Thyroid gland (tissue), 4 donors: ENCODE measurements around the gene TACR1. TPM values are rescaled to one million over a fixed set of nuclear protein-coding genes. Genes with fewer than 3 reads are reported as not detected.

ENCODE experiments used
- DNase-seq, 2 donors: peaks; one replicate each; pipeline ENCODE4 v3.0.0-alpha.2; 2019
- H3K27ac ChIP-seq, 3 donors: fragments of 200-600 bp; sonication (generic); 1 replicate in 2 of 3; 2 replicates in 1 of 3; pipeline ENCODE4 v1.5.1; 2016 to 2019; ENCODE audit warnings: mild to moderate bottlenecking in 1 of 3, moderate library complexity in 1 of 3
- H3K27me3 ChIP-seq: fragments of 200-600 bp; sonication (generic); one replicate; pipeline ENCODE4 v1.5.1; 2019
- H3K36me3 ChIP-seq, 2 donors: fragments of 200-600 bp; sonication (generic); one replicate each; pipeline ENCODE4 v1.5.1; 2016 to 2019
- H3K4me1 ChIP-seq, 2 donors: fragments of 200-600 bp; sonication (generic); one replicate each; pipeline ENCODE4 v1.5.1; 2017 to 2019
- H3K4me3 ChIP-seq, 3 donors: fragments of 200-600 bp; sonication (generic); replicated peaks in 1 of 3; 1 replicate in 2 of 3; 2 replicates in 1 of 3; pipeline ENCODE4 v1.5.1; 2016; ENCODE audit warnings: mild to moderate bottlenecking in 1 of 3
- H3K9me3 ChIP-seq: fragments of 200-600 bp; sonication (generic); one replicate; pipeline ENCODE4 v1.5.1; 2017
- CTCF ChIP-seq, 6 experiments: fragments of 200-600 bp in 3 of 6; fragments of 450-650 bp in 3 of 6; sonication (generic) in 3 of 6; IDR thresholded peaks; one replicate each; pipeline ENCODE4 v1.5.1; 2016 to 2019; ENCODE audit warnings: antibody characterized with exemption in 6 of 6, mild to moderate bottlenecking in 2 of 6, inconsistent platforms in 1 of 6, moderate library complexity in 1 of 6
- POLR2A ChIP-seq, 2 donors: fragments of 450-650 bp; IDR thresholded peaks; one replicate each; pipeline ENCODE4 v1.6.1; 2017; ENCODE audit warnings: antibody characterized with exemption in 2 of 2, mild to moderate bottlenecking in 2 of 2, moderate library complexity in 1 of 2
- WGBS, 2 donors: methylation state at CpG; one replicate each; pipeline ENCODE4 v1.1.5; 2017; 5-methylcytosine and 5-hydroxymethylcytosine counted together
- intact Hi-C: fragments of 100-400 bp; cut with DNase I; formaldehyde crosslinking; loops from one replicate; pipeline ENCODE4 v1.15.1; 2023
- total RNA-seq, 4 donors: library from RNA; depleted of rRNA; stranded (reverse); fragments of >200 nt; gene quantifications; one replicate each; pipeline ENCODE4 v1.2.3, GENCODE V29; 2016

The TACR1 gene
- total RNA-seq, 4 donors from 2014 or later: 0.24 to 2.7 (median 0.63) TPM

GRCh38 chr2:75007061-75007460, 192.3 kb downstream of the TACR1 start:
- 97 to 98% methylated on average over 4 of the region's 4 CpGs for WGBS, 2 donors
- TF ChIP-seq POLR2A (IDR thresholded peaks at IDR 0.05): no peak
- TF ChIP-seq CTCF (IDR thresholded peaks at IDR 0.05): no peak

GRCh38 chr2:75006041-75006440, 193.3 kb downstream of the TACR1 start:
- Histone ChIP-seq H3K27ac (no peak overlapping the region), H3K4me3 (no peak overlapping the region), H3K36me3 (no peaks in the 10 kb centered on the region), H3K4me1 (no peaks in the 10 kb centered on the region), H3K27me3 (no peaks in the 10 kb centered on the region), H3K9me3 (no peaks in the 10 kb centered on the region)
- DNase-seq: no peak
- intact Hi-C loops: no loop called here
- TF ChIP-seq POLR2A (IDR thresholded peaks at IDR 0.05) (no peak), CTCF (IDR thresholded peaks at IDR 0.05) (no peak)

More at GRCh38 chr2:75007061-75007460, 192.3 kb downstream of the TACR1 start:
- no peaks in the 10 kb centered on the region for H3K4me1 ChIP-seq
- H3K27ac ChIP-seq: no peak overlapping the region
- DNase-seq: no peak
- H3K9me3 ChIP-seq: no peaks in the 10 kb centered on the region
- H3K4me3 ChIP-seq: no peak overlapping the region
- H3K27me3 ChIP-seq: no peaks in the 10 kb centered on the region
- intact Hi-C loops: no loop called here
- H3K36me3 ChIP-seq: no peaks in the 10 kb centered on the region

- H3K9me3 ChIP-seq: no peaks in the 10 kb centered on the region
- intact Hi-C loops: no loop called here
- no peaks in the 10 kb centered on the region for H3K4me1 ChIP-seq
- H3K27me3 ChIP-seq: no peaks in the 10 kb centered on the region
- no peak for DNase-seq
- no peaks in the 10 kb centered on the region for H3K36me3 ChIP-seq
- no peak overlapping the region for H3K4me3 ChIP-seq
- no peak overlapping the region for H3K27ac ChIP-seq
- 72 to 73% methylated on average over 2 of the region's 2 CpGs for WGBS, 2 donors
- TF ChIP-seq CTCF (IDR thresholded peaks at IDR 0.05) (no peak), POLR2A (IDR thresholded peaks at IDR 0.05) (no peak)
These were observed 195.5 kb downstream of the TACR1 start for GRCh38 chr2:75003773-75004172.

- no peak overlapping the region for H3K4me3 ChIP-seq
- no peak for DNase-seq
- no peaks in the 10 kb centered on the region for H3K36me3 ChIP-seq
- intact Hi-C loops: no loop called here
- H3K9me3 ChIP-seq: no peaks in the 10 kb centered on the region
- WGBS, 2 donors: 60 to 83% methylated on average over 2 of the region's 2 CpGs
- H3K4me1 ChIP-seq: no peaks in the 10 kb centered on the region
- H3K27ac ChIP-seq: no peak overlapping the region
- H3K27me3 ChIP-seq: no peaks in the 10 kb centered on the region
- TF ChIP-seq POLR2A (IDR thresholded peaks at IDR 0.05): no peak
- no peak for TF ChIP-seq CTCF (IDR thresholded peaks at IDR 0.05)
These were observed 196.0 kb downstream of the TACR1 start for GRCh38 chr2:75003276-75003675.

- Histone ChIP-seq H3K4me3 (no peak overlapping the region), H3K4me1 (no peaks in the 10 kb centered on the region), H3K27ac (no peak overlapping the region), H3K36me3 (no peaks in the 10 kb centered on the region), H3K9me3 (no peaks in the 10 kb centered on the region), H3K27me3 (no peaks in the 10 kb centered on the region)
- intact Hi-C loops: no loop called here
- WGBS, 2 donors: 93 to 94% methylated on average over 3 of the region's 3 CpGs
- TF ChIP-seq POLR2A (IDR thresholded peaks at IDR 0.05) (no peak), CTCF (IDR thresholded peaks at IDR 0.05) (no peak)
- no peak for DNase-seq
These were observed 197.3 kb downstream of the TACR1 start for GRCh38 chr2:75002007-75002406.
